Measurements from ENCODE around the gene JAG2.

JAG2 gene

DNA sequence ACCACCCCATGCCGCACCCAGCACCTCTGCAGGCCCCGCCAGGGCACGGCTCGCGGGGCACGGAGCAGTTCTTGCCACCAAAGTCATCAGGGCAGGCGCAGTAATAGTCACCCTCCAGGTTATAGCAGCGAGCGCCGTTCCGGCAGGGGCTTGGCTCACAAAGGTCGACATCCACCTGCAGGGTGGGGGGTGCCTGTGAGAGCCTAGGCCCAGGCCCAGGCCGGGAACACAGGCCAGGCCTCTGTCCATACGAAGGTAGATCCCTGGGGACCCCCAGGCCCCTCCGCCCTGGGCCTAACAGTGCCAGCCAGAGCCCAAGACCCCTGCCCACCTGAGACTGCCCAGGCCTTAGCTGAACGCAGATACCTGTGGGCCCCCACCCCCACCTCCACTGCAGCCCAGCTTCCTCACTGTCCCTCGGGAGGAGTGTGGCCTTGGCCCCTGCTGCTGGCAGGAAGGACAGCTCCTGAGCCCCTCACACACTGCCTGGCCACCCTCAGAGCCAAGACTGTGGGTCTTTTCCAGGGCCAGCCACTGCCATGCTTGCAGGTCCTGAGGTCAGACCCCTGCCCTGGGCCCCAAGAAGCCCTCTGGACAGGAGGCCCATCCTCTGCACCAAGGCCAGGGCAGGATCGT lies 19.3 kb downstream of the JAG2 start:
- DNase-seq: no peak

DNA sequence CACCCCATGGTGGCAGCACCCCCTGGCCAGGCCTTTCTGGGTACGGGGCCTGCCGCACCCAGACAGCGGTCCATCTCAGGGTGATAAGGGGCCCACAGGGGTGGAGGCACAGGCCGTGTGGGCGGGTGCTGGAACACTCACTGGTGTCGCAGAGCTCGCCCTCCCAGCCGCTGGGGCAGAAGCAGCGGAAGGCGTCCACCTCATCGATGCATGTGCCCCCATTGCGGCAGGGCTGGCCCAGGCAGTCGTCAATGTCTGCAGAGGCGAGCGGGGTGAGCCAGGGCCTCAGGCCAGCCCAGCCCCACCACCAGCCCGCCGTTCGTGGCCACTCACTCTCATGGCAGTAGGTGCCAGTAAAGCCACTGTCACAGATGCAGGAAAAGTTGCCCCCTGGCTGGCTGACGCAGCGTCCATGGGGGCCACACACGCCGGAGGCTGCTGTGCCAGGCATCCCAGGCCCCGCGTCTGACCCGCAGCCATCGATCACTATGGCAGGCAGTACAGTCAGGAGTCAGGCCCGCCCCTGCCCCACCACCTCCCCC lies 19.9 kb downstream of the JAG2 start:
- no peak for DNase-seq

DNA sequence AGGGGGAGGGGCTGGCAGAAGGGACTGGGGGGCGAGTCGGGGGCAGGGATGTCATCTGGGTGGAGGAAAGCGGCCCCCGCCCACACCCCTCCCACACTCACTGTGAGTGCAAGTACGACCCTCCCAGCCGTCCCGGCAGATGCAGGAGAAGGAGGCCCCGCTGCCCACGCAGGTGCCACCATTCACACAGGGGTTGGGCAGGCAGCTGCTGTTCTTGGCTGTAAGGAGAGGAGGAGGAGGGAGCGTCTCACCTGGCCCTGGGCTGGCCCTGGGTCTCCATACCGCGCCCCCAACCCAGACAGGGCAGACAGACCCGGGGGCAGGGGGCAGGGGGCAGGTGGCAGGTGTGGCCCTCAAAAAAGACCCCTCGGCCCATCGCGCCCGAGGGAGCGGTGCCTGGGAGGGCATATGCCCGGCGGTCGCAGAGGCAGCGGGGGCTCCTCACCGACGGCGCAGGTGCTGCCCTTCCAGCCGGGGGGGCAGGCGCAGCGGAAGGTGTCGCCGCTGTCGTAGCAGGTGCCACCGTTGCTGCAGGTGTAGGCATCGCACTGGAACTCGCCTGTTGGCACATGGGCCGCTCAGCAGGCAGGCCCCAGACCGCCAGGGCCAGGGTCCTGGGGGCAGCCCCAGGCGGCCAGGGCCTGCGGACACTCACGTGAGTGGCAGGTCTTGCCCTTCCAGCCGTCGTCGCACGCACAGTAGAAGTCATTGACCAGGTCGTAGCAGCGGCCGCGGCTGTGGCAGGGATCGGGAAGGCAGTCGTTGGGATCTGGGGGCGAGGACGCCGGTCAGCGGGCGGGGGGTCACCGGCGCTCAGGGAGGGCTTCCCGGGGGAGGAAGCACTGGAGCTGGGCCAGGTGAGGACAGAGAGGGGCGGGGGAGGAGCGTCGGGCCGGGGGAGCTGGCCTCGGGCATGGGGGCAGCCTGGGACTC lies 20.6 kb downstream of the JAG2 start:
- no peak for DNase-seq

DNA sequence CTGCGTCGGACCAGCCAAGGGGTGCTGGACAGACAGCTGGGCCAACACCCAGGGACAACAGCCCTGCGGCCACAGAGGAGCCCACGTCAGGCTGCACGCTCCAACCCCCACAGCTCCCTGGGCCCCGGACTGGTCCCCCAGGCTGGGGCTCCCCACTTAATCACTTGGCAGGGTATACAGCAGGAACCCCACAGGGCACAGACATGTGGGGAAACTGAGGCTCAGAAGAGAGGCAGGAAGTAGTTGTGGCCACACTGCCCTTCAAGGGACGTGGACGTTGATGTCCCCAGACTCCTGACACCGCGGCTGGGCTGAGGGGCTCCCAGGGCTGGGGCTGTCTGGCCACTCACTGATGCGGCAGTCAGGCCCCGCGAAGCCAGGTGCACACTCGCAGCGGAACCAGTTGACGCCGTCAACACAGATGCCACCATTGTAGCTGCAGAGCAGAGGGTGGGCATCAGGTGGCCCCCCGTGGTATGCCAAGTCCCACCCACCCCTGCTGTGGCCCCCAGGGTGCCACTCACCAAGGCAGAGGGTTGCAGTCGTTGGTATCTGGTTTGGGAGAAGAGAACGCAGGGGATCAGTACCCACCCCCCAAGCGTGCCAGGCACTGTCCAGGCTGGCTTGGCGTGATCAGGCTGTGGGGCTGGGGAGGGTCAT lies 21.5 kb downstream of the JAG2 start:
- DNase-seq: no peak

DNA sequence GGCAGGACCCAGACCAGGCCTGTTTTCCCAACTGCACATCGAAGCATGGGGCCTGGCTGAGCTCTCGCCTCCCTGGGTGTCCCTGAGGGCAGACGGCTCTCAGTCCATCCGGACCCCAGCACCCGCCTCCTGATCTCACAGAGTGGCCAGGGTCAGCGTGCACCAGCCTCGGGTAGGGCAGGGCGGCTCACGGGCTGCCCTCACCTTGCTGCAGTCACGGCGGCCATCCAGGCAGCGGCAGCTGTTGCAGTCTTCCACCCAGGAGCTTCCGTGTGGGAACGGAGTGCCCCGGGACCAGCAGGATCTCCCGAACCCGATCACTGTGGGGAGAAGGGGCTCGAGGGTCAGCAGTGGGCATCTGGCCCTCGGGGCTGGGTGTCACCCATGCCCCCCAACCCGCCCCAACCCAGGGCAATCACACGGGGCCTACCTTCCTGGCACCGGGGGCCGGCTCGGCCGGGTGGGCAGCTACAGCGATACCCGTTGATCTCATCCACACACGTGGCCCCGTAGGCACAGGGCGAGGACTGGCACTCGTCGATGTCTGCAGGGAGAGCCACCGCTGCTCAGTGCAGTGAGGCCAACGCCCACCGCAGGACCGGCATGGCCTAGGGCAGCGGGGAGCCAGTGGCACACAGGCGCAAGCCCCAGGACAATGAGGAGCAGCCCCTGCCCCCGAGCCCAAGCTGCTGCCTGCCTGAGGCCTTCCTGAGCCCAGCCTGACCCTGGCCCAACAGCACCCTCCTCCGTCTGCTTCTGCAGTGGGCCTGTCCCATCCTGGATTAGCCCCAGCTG lies 22.2 kb downstream of the JAG2 start:
- DNase-seq: no peak

DNA sequence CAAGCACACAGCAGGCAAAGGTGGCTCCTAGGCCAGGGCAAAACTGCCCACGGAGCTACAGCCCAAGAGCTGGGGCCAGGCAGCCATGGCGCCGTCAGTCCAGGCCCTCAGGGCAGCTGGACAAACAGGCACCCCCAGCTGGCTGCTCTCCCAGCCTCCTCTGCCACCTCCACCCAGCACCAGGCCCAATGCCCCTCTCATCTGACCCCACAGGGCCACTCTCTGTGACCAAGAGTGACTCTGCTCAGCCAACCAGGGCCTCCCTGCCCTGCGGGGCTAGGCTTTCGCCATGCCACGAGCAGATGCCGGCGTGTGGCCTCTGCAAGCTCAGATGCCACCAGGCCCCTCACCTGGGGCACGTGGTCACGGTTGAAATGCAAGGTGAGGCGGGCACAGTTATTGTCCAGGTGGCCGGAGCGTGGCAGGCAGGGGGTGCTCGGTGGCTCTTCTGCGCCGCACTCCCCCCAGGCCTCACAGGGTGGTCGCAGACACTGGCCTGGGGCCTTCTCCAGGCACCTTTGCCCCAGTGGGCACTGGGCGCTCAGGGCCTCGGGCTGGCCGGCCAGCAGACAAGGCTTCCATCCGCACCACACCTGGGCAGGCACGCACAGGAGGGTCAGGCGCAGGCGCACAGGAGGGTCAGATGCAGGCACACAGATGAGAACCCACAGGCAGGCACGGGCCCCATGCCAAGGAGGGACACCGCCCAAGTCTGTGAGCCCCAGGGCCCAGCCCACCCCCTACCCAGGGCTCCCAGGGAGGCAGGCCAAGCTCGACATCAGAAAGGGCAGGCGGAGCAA lies 23.0 kb downstream of the JAG2 start:
- no peak for DNase-seq

DNA sequence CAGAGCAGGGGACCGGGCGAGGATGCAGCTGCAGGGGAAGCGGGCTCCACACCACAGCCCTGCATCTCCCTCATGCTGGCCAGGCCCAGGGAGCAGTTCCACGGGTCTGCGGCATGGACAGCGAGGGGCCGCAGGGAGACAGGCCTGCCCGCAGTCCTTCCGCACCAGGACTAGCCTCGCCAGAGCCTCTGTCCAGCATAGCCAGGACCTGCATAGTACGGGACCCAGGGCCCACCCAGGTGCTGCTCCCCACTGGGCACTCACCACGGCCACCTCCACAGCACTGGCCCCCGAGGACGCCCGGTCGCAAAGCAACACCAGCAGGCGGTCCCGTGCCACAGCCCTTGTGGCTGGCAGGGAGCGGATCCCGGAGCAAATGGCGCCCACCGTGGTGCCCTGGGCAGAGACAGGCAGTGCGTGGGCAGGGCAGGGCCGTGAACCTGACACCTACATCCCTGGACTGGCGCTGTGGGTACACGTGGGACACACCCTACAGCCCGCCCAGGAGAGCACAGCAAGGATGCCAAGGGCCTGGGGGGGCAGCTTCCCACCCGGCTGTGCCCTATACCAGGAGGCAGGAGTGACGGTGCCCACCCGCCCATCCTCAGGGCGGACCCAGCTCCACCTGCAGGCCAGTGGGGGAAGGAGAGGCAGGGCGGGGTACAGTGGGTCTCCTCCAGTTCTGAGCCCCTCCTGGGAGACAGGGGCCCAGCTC lies 23.8 kb downstream of the JAG2 start:
- no peak for DNase-seq

DNA sequence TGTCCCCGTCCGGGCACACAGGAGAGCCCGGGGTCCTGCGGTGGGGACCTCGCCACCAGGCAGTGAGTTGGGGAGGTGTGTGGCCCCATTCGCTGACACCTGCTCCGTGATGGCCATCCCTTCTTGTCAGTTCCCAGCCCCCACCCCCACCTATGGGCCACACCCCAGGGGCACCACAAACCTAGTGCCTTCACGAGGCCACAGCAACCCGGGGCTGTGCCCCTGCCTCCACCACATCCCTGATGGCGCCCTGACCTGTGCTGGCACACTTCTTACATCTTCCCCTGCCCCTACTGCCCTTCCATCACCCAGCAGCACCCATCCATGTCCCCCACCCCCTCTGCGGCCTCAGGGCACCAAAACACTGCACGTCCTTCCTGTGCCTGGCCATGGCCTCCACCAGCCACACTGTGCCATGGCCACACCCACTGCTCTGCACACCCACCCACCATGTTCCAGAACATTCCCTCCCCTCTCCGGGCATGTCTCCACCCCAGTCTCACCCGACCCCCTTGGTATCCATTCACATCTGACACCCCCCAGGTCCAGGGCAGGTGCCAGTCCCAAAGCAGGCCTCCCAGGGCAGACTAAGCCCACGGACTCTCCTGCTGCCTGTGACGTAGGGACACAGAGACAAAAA lies 24.4 kb downstream of the JAG2 start:
- DNase-seq: no peak

DNA sequence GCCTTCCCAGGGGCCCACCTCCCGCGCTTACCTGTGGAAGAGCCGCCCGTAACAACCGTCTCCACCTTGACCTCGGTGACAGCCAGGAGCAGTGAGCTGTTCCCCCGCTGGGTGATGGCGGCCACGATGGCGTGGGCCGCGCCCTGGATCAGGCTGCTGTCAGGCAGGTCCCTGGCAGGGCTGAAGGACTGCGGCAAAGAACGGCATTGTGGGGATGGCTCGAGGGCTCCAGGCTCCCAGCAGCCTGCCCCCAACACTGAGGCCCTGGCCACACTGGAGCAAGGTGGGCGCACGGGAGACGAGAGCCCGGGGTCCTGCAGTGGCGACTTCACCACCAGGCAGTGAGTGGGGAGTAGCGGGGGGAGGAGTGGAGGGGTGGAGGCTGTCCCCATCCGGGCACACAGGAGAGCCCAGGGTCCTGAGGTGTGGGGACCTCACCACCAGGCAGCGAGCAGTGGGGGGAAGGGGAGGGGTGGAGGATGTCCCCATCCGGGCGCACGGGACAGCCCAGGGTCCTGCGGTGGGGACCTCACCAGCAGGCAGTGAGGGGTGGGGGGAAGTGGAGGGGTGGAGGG lies 25.0 kb downstream of the JAG2 start:
- DNase-seq: no peak

DNA sequence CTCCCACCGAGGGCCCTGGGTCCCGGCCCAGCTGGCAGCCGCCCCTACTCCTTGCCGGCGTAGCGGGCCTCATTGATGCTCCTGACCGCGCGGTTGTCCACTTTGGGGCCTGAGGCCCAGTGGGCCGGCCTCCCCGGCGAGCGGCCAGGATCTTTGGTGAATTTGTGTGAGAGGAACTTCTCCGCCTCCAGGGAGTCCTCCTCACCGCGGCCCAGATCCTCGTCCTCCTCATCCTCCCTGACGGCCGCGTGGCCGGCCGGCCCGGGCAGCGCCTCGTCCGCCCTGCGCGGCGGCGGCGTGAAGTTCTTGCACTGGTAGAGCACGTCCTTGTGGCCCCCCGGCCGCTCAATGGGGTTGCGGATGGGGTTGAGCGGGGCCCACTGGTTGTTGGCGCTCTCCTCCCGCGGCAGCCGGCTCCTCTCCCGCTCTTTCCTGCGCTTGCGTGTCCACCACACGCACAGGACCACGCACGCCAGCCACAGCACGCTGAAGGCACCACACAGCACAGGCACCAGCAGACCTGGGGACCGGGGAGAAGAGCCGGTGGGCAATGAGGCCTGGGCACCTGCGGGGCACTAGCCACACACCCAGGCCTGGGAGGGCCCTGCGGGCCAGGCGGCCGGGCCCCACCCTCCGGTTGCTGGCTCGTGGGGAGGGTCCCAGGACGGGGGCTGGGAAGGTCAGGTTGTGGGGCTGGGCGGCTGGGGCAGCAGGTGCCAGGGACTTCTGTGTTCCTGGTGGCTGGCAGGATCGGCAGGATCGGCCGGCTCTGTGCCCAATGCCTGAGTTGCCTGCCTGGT lies 25.7 kb downstream of the JAG2 start:
- no peak for DNase-seq

DNA sequence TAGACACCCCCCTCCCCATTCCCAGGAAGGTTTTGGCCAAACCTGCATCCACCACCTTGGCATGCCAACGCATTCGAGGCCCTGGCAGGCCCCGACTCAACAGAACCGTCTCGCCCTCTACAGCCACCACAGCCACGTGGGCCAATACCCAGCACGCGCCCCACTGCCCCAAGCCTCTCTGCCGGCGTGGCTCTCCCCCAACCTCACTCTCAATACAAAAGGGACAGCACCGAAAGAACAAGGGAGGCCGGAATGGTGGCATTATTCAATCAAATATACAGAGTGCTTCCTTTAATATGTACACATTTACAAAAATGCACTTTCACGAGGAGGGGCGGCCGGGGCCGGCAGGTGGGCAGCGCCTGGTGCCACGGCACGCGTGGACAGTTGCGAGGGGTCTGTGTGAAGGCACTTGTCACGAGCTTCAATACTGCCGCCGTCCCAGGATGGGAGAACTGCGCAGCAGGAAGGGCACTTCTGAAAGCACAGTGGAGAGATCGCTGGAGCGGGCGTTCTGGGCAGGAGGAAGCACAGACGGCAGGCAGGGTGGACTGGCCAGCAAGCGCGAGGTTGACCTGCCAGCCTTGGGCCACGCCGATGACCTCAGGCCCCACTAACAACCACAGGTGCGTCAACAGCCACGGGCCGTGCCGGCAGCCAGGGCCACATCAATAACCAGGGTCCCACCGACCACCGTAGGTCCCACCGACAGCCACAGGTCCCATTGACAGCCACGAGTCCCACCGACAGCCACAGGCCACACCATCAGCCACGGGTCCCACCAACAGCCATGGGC lies 26.9 kb downstream of the JAG2 start:
- DNase-seq: no peak

DNA sequence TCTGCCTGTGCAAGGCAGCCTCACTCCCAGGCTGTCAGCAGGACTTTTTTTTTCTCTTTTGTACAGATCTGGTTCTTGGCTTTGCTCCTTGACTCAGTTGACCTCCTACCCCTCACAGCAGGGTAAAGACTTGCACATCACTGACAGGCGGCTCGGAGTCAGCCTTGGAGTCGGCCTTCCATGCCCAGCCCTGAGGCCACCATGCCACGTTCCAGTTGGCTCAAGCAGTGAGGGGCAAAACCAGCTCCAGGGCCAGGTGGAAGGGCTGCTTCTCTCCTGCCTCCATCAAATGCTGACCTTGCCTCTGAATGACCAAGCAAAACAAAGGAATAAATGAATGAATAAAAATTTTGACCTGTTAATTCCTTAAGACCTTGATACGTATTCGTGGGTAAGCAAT lies 27.6 kb downstream of the JAG2 start:
- DNase-seq: no peak

DNA sequence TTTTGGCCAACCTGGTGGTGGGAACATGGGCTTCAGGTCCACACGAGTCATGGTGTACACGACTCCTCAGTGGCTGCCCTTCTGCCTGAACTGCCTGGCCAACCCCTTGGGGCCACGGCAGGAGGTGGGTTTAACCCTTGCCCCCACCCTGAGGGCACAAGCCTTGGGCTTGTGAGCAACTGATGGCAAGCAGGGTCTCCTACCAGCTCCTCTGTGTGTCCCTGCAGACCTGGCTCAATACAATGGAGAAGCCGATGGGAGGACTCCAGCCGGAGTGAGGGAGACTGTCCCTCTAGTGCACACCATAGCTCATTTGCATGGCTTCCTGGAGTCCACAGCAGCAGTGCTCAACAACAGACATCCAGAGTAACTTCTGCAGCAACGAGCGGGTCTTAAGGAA lies 28.0 kb downstream of the JAG2 start:
- no peak for DNase-seq

DNA sequence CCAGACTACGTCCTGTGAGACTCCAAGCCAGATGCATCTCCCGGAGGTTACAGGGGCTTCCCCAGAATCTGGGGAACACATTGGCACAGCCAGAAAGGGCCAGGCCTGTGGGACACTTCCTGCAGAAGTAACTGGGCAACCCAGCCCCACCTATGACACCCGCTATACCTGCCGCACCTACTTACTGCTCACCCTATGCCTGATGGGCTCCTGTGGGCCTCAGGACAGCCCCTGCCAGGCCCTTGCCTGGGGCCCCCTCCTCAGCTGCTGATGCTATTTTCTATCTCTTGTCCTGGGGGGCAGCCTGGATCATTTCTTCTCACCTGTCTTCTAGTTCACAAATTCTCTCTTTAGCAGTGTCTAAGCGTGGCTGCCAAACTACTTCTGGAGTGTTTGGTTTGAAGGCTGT lies 28.7 kb downstream of the JAG2 start:
- no peak for DNase-seq

DNA sequence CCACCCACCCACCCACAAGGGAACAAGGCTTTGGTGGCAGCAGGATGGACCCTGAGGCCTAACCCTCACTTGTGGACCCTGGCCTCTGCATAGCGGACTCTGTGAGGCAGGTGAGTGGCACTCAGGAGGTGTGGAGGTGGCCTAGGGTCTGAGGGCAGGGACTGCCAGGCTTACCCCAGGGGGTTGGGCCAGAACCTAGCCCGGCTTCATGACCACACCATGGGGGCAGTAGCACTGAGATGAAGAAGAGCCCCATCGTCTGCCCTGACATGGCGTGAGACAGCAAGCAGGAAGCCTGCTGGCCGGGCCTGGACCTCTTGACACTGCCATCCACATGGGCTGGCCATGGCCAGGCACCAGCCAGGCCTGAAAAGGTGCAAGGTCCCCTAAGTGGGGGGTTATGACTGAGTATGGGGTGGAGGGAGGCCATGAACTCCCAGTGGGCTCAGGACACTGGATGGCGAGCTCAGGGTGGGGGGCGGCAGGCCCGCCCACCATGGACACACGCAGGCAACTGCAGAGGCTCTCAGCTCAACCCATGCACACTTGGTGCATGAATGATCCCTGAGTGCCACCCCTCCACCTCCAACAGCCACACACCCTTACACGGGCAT lies 29.3 kb downstream of the JAG2 start:
- DNase-seq: no peak

DNA sequence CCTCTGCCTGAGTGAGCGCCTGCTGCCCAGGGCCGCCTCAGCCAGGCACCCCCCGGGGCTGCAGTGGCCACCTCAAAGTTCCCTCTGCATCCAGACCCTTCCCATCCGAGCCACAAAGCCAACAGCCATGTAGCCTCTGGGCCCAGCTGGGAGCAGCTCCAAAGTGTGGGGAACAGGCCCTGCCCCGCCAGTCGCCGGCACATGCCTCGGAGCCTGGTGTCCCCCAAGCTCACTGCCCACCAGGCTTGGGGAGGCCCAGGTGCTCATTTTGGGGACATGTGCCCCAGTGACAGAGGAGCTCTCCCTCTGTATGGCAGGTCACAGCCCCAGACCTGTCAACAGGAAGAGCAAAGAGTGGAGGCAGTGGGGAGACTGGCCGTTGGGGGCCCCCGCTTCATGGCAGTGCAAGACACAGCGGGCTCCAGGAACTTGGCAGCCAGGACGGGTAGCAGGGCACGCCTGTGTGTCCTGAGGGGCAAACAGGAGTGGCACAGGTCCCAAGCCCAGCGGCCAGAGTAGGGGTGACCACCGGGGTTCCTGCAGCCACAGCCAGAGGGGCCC lies 29.9 kb downstream of the JAG2 start:
- DNase-seq: no peak

DNA sequence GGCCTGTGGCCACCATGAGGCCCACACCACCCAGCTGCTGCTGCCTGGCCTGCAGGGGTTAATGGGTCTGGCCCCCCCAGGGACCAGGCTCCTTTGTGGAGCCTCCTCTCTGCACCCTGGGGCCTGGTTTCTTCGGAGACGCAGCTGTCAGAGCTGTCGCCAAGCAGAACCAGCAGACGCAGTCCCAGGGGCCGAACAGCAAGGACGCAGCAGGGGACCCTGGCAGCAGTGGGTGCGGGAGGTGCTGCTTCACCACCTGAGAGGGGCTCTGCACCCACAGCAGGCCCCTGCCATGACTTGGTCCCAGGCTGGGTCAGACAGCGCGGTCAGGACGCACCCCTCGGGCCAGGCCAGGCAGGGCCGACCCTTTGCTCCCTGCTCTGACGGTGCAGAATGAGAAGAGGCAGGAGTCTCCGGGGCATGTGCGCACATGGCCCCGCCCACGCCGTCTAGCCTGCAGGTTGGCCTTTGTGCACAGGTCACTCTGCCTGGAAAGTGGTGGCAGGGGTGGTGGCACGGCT lies 30.5 kb downstream of the JAG2 start:
- no peak for DNase-seq

Measured in NCI-H226 (cell line).